Neuronal stem cell (in vitro differentiated cells): ENCODE results near the gene SPARC.

Experiments
- DNase-seq: peaks from one replicate; pipeline ENCODE4 v3.0.0-alpha.2; 2013; ENCODE audit warnings: low spot score
- H2AFZ ChIP-seq: one replicate; pipeline ENCODE4 v1.6.1; 2013; ENCODE audit warnings: mild to moderate bottlenecking, low read length, inconsistent platforms
- H2AK5ac ChIP-seq: 2 replicates; pipeline ENCODE4 v1.6.1; 2013; ENCODE audit warnings: low read depth, mild to moderate bottlenecking, inconsistent platforms, low read length, moderate library complexity, mixed read lengths
- H2BK120ac ChIP-seq: 2 replicates; pipeline ENCODE4 v1.6.1; 2013; ENCODE audit warnings: low read depth, mild to moderate bottlenecking, inconsistent platforms, low read length, moderate library complexity, mixed read lengths
- H2BK12ac ChIP-seq: one replicate; pipeline ENCODE4 v1.6.1; 2013; ENCODE audit warnings: low read length, inconsistent platforms
- H2BK15ac ChIP-seq: 2 replicates; pipeline ENCODE4 v1.6.1; 2013; ENCODE audit warnings: mild to moderate bottlenecking, low read length, inconsistent platforms, mixed read lengths
- H2BK5ac ChIP-seq: one replicate; pipeline ENCODE4 v1.6.1; 2013; ENCODE audit warnings: inconsistent platforms, mild to moderate bottlenecking, low read length, moderate library complexity
- H3K14ac ChIP-seq: one replicate; pipeline ENCODE4 v1.6.1; 2013; ENCODE audit warnings: low read length, inconsistent platforms
- H3K18ac ChIP-seq: 2 replicates; pipeline ENCODE4 v1.6.1; 2013; ENCODE audit warnings: low read length, inconsistent platforms
- H3K23ac ChIP-seq: 2 replicates; pipeline ENCODE4 v1.6.1; 2013; ENCODE audit warnings: low read depth, mild to moderate bottlenecking, mixed read lengths, low read length, inconsistent platforms; ENCODE audit not compliant: poor library complexity
- H3K27ac ChIP-seq: replicated peaks from 3 replicates; pipeline ENCODE4 v1.5.1; 2013; ENCODE audit warnings: low read length, inconsistent platforms
- H3K27me3 ChIP-seq, 3 experiments: 2 replicates each; pipeline ENCODE4 v1.6.1; 2013; ENCODE audit warnings: low read length in 3 of 3, mild to moderate bottlenecking in 2 of 3, inconsistent platforms in 1 of 3, low read depth in 1 of 3, mixed read lengths in 1 of 3, moderate library complexity in 1 of 3; ENCODE audit not compliant: control insufficient read depth in 3 of 3, insufficient read depth in 3 of 3
- H3K36me3 ChIP-seq, 2 donors: replicated peaks in 1 of 2; 2 replicates each; pipeline ENCODE4 v1.6.1; 2013; ENCODE audit warnings: low read length in 2 of 2; ENCODE audit not compliant: control insufficient read depth in 2 of 2, insufficient read depth in 2 of 2
- H3K4ac ChIP-seq: 2 replicates; pipeline ENCODE4 v1.6.1; 2013; ENCODE audit warnings: inconsistent platforms, mild to moderate bottlenecking, low read length, moderate library complexity
- H3K4me1 ChIP-seq, 2 donors: 1 replicate in 1 of 2; 2 replicates in 1 of 2; pipeline ENCODE4 v1.6.1; 2013; ENCODE audit warnings: low read length in 2 of 2, low read depth in 1 of 2; ENCODE audit not compliant: control insufficient read depth in 2 of 2, insufficient read depth in 1 of 2
- H3K4me2 ChIP-seq: one replicate; pipeline ENCODE4 v1.6.1; 2013; ENCODE audit warnings: mild to moderate bottlenecking, low read length, inconsistent platforms; ENCODE audit not compliant: insufficient read depth, poor library complexity, severe bottlenecking
- H3K4me3 ChIP-seq, 2 donors: 2 replicates each; pipeline ENCODE4 v1.5.1; 2013; ENCODE audit warnings: low read length in 2 of 2, mild to moderate bottlenecking in 2 of 2, inconsistent platforms in 1 of 2, moderate library complexity in 1 of 2
- H3K79me1 ChIP-seq: one replicate; pipeline ENCODE4 v1.6.1; 2013; ENCODE audit warnings: low read depth, mild to moderate bottlenecking, inconsistent platforms, low read length, moderate library complexity
- H3K9ac ChIP-seq: one replicate; pipeline ENCODE4 v1.6.1; 2013; ENCODE audit warnings: mild to moderate bottlenecking, low read depth, low read length, inconsistent platforms; ENCODE audit not compliant: poor library complexity
- H3K9me3 ChIP-seq, 2 donors: replicated peaks in 1 of 2; 2 replicates each; pipeline versions ENCODE3 to v1.6.1; 2013; ENCODE audit warnings: low read length in 2 of 2, mild to moderate bottlenecking in 2 of 2, inconsistent platforms in 1 of 2, low read depth in 1 of 2, mixed read lengths in 1 of 2, moderate library complexity in 1 of 2; ENCODE audit not compliant: control insufficient read depth in 2 of 2, insufficient read depth in 1 of 2
- H4K8ac ChIP-seq: one replicate; pipeline ENCODE4 v1.6.1; 2013; ENCODE audit warnings: low read depth, mild to moderate bottlenecking, inconsistent platforms, low read length, moderate library complexity
- H4K91ac ChIP-seq: one replicate; pipeline ENCODE4 v1.6.1; 2013; ENCODE audit warnings: low read length, low read depth, mild to moderate bottlenecking, inconsistent platforms; ENCODE audit not compliant: poor library complexity
- WGBS, 2 donors: extraction: QIAGEN DNeasy Blood & Tissue Kit; methylation state at CpG; one replicate each; pipeline ENCODE4 v1.1.7; 2013; ENCODE audit warnings: missing lambda C conversion rate in 2 of 2, mixed read lengths in 1 of 2; ENCODE audit not compliant: insufficient read length in 2 of 2, insufficient replicate concordance in 1 of 2; ENCODE audit errors: extremely low coverage in 2 of 2; 5-methylcytosine and 5-hydroxymethylcytosine counted together

The SPARC gene

DNA sequence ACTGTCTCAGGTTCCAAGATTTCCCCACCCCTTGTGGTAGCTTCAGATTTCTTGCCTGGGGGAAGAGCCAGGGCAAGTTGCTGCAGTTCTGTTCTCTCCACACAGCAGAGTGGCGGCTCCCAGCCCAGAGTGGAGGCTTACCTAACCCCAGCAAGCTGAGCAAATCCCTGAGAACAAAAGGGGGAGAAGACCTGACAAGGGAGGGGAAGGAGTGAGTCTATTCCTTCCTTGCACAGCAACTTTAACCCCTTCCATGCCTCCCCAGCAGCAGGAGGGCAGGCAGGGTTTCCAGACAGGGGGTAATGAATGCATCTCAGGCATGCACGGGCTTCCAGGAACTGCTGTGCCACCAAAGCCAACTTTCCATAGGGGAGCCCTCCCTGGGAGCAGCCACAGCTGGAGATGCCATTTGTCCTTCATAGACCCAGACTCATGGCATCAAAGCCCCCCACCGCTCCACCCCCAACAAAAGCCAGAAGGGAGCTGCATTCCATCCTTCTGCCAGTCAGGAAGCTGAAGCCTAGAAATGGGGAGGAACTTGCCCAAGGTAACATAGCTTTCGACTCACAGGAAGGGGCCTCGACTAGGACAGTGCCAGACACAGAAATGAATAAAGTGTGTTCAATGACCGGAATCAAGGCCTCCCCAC is 66.8 kb downstream of the SPARC start:
- no peak overlapping the region for H3K4me3 ChIP-seq
- H2AFZ ChIP-seq: peak overlapping the region; percentile 5
- no peak overlapping the region for H3K14ac ChIP-seq
- no peak overlapping the region for H3K9ac ChIP-seq
- peak; percentile 48 for DNase-seq
- H3K18ac ChIP-seq: no peak overlapping the region
- H4K91ac ChIP-seq: no peak overlapping the region
- H2BK12ac ChIP-seq: no peak overlapping the region
- H2BK5ac ChIP-seq: no peak overlapping the region
- no peak overlapping the region for H3K4me2 ChIP-seq
- no peaks in the 10 kb centered on the region for H3K79me1 ChIP-seq
- peaks cover 0 to 10% (median 0%) of the 10 kb centered on the region in 3 experiments for H3K27me3 ChIP-seq
- no peak overlapping the region for H3K23ac ChIP-seq
- no peak overlapping the region for H4K8ac ChIP-seq
- H3K4me1 ChIP-seq: peaks cover 0 to 35% of the 10 kb centered on the region in 2 donors
- H3K36me3 ChIP-seq: no peaks in the 10 kb centered on the region
- H3K27ac ChIP-seq: peak overlapping the region; percentile 60
- H2BK15ac ChIP-seq: no peak overlapping the region
- no peak overlapping the region for H2AK5ac ChIP-seq
- no peak overlapping the region for H3K4ac ChIP-seq
- no CpG with 5 or more reads among the region's 6 CpGs for WGBS, 2 donors
- no peaks in the 10 kb centered on the region for H3K9me3 ChIP-seq
- H2BK120ac ChIP-seq: no peak overlapping the region

DNA sequence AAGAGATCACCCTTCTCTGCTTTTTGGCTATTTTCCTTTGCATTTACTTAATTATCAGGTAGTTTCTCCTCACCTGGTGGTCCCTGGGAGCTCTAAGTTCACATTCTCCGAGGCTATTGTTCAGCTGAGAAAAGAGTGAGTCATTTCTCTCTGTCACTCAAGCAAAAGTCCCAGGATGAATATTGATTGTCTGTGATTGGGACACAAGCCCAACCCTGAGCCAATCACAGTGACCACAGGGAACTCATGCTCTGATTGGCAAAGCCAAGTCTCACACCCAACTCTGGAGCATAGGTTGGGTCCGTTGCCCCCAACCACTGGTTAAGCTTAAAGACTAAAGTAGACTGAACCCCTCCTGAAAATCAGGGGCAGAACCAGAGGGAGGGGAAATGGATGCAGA is 67.8 kb downstream of the SPARC start:
- Histone ChIP-seq H3K9ac (no peak overlapping the region), H3K18ac (no peak overlapping the region), H2AFZ (no peak overlapping the region), H3K9me3 (no peaks in the 10 kb centered on the region), H3K4ac (no peak overlapping the region), H3K4me2 (no peak overlapping the region), H3K27ac (no peak overlapping the region), H3K79me1 (no peaks in the 10 kb centered on the region), H2AK5ac (no peak overlapping the region), H2BK120ac (no peak overlapping the region), H3K27me3 (peaks cover 0 to 16% (median 0%) of the 10 kb centered on the region in 3 experiments), H4K8ac (no peak overlapping the region), H3K36me3 (no peaks in the 10 kb centered on the region), H3K4me1 (peaks cover 0 to 33% of the 10 kb centered on the region in 2 donors), H3K4me3 (no peak overlapping the region), H3K23ac (no peak overlapping the region), H2BK5ac (no peak overlapping the region), H2BK12ac (no peak overlapping the region), H4K91ac (no peak overlapping the region), H2BK15ac (no peak overlapping the region), H3K14ac (no peak overlapping the region)
- no CpG with 5 or more reads among the region's 2 CpGs for WGBS, 2 donors
- no peak for DNase-seq

DNA sequence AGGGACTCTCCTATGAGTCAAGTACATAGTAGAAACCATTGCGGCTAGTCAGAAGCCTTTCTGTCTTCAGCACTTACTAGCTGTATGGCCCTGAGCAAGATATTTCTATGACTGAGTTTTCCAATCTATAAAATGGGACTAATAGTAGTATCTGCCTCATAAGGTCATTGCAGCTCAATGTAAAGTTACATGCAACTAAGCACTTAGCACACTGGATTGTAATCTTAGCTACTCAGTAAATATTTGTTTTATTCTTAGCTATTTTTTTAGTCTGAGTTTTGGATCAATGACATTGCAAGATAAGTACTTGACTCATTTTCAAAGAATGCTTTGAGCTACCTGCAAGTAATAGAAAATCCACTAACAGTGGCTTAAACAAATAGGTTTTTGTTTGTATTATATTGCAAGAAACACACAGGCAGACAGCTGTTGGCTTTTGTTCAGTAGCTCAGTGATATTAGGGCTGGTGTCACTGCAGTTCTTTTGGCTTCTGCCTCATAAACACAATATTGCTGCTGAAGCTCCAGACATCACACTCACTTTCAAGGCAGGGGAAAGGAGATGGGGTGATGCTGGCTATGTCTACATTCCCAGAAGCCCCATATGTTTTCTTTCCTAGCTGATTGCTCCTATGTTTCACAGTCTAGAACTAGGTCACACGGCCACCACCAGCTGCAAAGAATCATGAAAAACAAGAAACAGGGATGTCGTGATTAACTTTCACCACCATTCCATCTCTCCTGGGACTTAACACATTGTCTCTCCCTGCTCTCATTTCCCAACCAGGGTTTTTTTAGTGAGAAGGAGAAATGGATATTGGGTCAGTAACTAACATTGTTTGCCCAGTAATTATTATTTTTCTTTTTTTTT is 68.6 kb downstream of the SPARC start:
- DNase-seq: no peak
- Histone ChIP-seq H2BK12ac (no peak overlapping the region), H3K4me2 (no peak overlapping the region), H3K27me3 (peaks cover 0 to 19% (median 0%) of the 10 kb centered on the region in 3 experiments), H2AFZ (no peak overlapping the region), H3K4ac (no peak overlapping the region), H3K9ac (no peak overlapping the region), H3K36me3 (no peaks in the 10 kb centered on the region), H3K23ac (no peak overlapping the region), H2AK5ac (no peak overlapping the region), H3K79me1 (no peaks in the 10 kb centered on the region), H3K9me3 (no peaks in the 10 kb centered on the region), H4K91ac (no peak overlapping the region), H3K27ac (no peak overlapping the region), H4K8ac (no peak overlapping the region), H3K4me3 (no peak overlapping the region), H3K14ac (no peak overlapping the region), H2BK5ac (no peak overlapping the region), H2BK15ac (no peak overlapping the region), H2BK120ac (no peak overlapping the region), H3K4me1 (peaks cover 0 to 33% of the 10 kb centered on the region in 2 donors), H3K18ac (no peak overlapping the region)
- no CpG with 5 or more reads among the region's 3 CpGs for WGBS, 2 donors

DNA sequence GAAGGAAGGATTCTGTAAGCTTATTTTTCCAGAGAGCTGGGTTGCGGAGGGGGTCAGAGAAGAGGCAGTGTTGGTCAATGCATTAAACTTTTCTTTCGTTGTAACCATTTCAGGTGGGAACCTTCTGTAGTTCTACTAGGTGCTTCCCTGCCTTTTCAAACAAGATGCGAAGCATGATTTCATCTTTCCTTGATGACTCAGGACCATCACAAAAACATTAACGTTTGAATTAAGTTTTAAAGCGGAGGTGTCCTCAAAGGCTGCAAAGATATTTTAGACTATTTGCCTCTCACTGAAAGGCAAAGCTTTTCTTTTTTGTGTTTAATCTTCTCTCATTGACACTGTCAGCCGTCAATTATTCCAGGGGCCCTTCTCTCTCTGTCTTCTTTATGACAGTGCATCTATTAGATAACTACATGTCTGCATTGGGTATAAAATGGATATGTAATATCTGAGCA is 69.3 kb downstream of the SPARC start:
- no peaks in the 10 kb centered on the region for H3K9me3 ChIP-seq
- no peak overlapping the region for H2AFZ ChIP-seq
- no peak overlapping the region for H3K14ac ChIP-seq
- no peak overlapping the region for H2BK12ac ChIP-seq
- no peak for DNase-seq
- peaks cover 0 to 16% (median 0%) of the 10 kb centered on the region in 3 experiments for H3K27me3 ChIP-seq
- H3K4ac ChIP-seq: no peak overlapping the region
- H2BK120ac ChIP-seq: no peak overlapping the region
- H3K4me2 ChIP-seq: no peak overlapping the region
- no peak overlapping the region for H3K27ac ChIP-seq
- H3K23ac ChIP-seq: no peak overlapping the region
- no peak overlapping the region for H3K9ac ChIP-seq
- H3K79me1 ChIP-seq: no peaks in the 10 kb centered on the region
- H3K36me3 ChIP-seq: no peaks in the 10 kb centered on the region
- H4K91ac ChIP-seq: no peak overlapping the region
- H3K4me3 ChIP-seq: no peak overlapping the region
- H2AK5ac ChIP-seq: no peak overlapping the region
- no CpG with 5 or more reads among the region's 6 CpGs for WGBS, 2 donors
- H3K18ac ChIP-seq: no peak overlapping the region
- peaks cover 0 to 28% of the 10 kb centered on the region in 2 donors for H3K4me1 ChIP-seq
- no peak overlapping the region for H2BK5ac ChIP-seq
- H2BK15ac ChIP-seq: no peak overlapping the region
- no peak overlapping the region for H4K8ac ChIP-seq
